H9 (cell line): ENCODE results near the gene CERK. TPM values are rescaled to one million over a fixed set of nuclear protein-coding genes. Genes with fewer than 3 reads are reported as not detected.

Experiments used
- DNase-seq: peaks from one replicate; pipeline ENCODE4 v3.0.0-alpha.2; 2017
- H2AFZ ChIP-seq: one replicate; pipeline ENCODE4 v1.6.1; 2013; ENCODE audit warnings: mild to moderate bottlenecking, low read length, control low read depth, moderate library complexity
- H2AK5ac ChIP-seq: 2 replicates; pipeline ENCODE4 v1.6.1; 2013; ENCODE audit warnings: low read length, control low read depth, mixed read lengths; ENCODE audit not compliant: insufficient read length
- H2BK120ac ChIP-seq: one replicate; pipeline ENCODE4 v1.6.1; 2013; ENCODE audit warnings: low read depth, mild to moderate bottlenecking, low read length, control low read depth, inconsistent platforms; ENCODE audit not compliant: poor library complexity, severe bottlenecking
- H2BK12ac ChIP-seq: 2 replicates; pipeline ENCODE4 v1.6.1; 2013; ENCODE audit warnings: low read length, control low read depth, mixed read lengths, low read depth; ENCODE audit not compliant: insufficient read length
- H2BK15ac ChIP-seq: 2 replicates; pipeline ENCODE4 v1.6.1; 2013; ENCODE audit warnings: low read depth, low read length, control low read depth
- H2BK20ac ChIP-seq: one replicate; pipeline ENCODE4 v1.6.1; 2013; ENCODE audit warnings: low read depth, mild to moderate bottlenecking, low read length, control low read depth, inconsistent platforms; ENCODE audit not compliant: poor library complexity, severe bottlenecking
- H2BK5ac ChIP-seq: 2 replicates; pipeline ENCODE4 v1.6.1; 2013; ENCODE audit warnings: low read length, control low read depth, mixed read lengths; ENCODE audit not compliant: insufficient read length
- H3K14ac ChIP-seq: 2 replicates; pipeline ENCODE4 v1.6.1; 2013; ENCODE audit warnings: low read length, control low read depth; ENCODE audit not compliant: insufficient read depth
- H3K18ac ChIP-seq: 2 replicates; pipeline ENCODE4 v1.6.1; 2013; ENCODE audit warnings: low read depth, mild to moderate bottlenecking, mixed read lengths, low read length, control low read depth; ENCODE audit not compliant: insufficient read length
- H3K23ac ChIP-seq: 2 replicates; pipeline ENCODE4 v1.6.1; 2013; ENCODE audit warnings: low read length, control low read depth, mixed read lengths, low read depth; ENCODE audit not compliant: insufficient read length
- H3K23me2 ChIP-seq: 2 replicates; pipeline ENCODE4 v1.6.1; 2013; ENCODE audit warnings: low read depth, mild to moderate bottlenecking, mixed read lengths, low read length, control low read depth; ENCODE audit not compliant: insufficient read length, poor library complexity, severe bottlenecking
- H3K27ac ChIP-seq: 2 replicates; pipeline ENCODE4 v1.5.1; 2013; ENCODE audit warnings: low read length, control low read depth, mixed read lengths, low read depth; ENCODE audit not compliant: insufficient read length
- H3K27me3 ChIP-seq: 2 replicates; pipeline ENCODE4 v1.6.1; 2013; ENCODE audit warnings: low read length, control low read depth, inconsistent platforms; ENCODE audit not compliant: insufficient read depth
- H3K4ac ChIP-seq: 2 replicates; pipeline ENCODE4 v1.6.1; 2013; ENCODE audit warnings: low read depth, mild to moderate bottlenecking, control low read depth, inconsistent platforms, low read length, moderate library complexity
- H3K4me1 ChIP-seq: 2 replicates; pipeline ENCODE4 v1.6.1; 2013; ENCODE audit warnings: low read length, control low read depth, inconsistent platforms; ENCODE audit not compliant: insufficient read depth
- H3K4me2 ChIP-seq: 2 replicates; pipeline ENCODE4 v1.6.1; 2013; ENCODE audit warnings: low read length, control low read depth, mixed read lengths; ENCODE audit not compliant: insufficient read length, insufficient read depth
- H3K56ac ChIP-seq: 2 replicates; pipeline ENCODE4 v1.6.1; 2013; ENCODE audit warnings: low read depth, mild to moderate bottlenecking, mixed read lengths, low read length, control low read depth; ENCODE audit not compliant: insufficient read length
- H3K79me1 ChIP-seq: 2 replicates; pipeline ENCODE4 v1.6.1; 2013; ENCODE audit warnings: low read depth, mild to moderate bottlenecking, moderate library complexity, low read length, control low read depth, inconsistent platforms; ENCODE audit not compliant: insufficient read depth, poor library complexity, severe bottlenecking
- H3K79me2 ChIP-seq: 2 replicates; pipeline ENCODE4 v1.6.1; 2013; ENCODE audit warnings: low read length, control low read depth, inconsistent platforms; ENCODE audit not compliant: insufficient read depth
- H3K9ac ChIP-seq: 2 replicates; pipeline ENCODE4 v1.6.1; 2013; ENCODE audit warnings: low read length, control low read depth, mixed read lengths; ENCODE audit not compliant: insufficient read length; ENCODE audit errors: extremely low read depth
- H3K9me3 ChIP-seq: one replicate; pipeline ENCODE4 v1.6.1; 2013; ENCODE audit warnings: low read depth, low read length, inconsistent platforms; ENCODE audit not compliant: control insufficient read depth
- H3T11ph ChIP-seq: one replicate; pipeline ENCODE4 v1.6.1; 2013; ENCODE audit warnings: mild to moderate bottlenecking, low read length, control low read depth, inconsistent platforms
- H4K20me1 ChIP-seq: one replicate; pipeline ENCODE4 v1.6.1; 2013; ENCODE audit not compliant: control insufficient read depth, insufficient read length, insufficient read depth
- H4K5ac ChIP-seq: 2 replicates; pipeline ENCODE4 v1.6.1; 2013; ENCODE audit warnings: low read depth, mild to moderate bottlenecking, mixed read lengths, low read length, control low read depth; ENCODE audit not compliant: insufficient read length
- H4K8ac ChIP-seq: replicated peaks from 2 replicates; pipeline ENCODE4 v1.6.1; 2013; ENCODE audit warnings: low read length, control low read depth, mixed read lengths, low read depth; ENCODE audit not compliant: insufficient read length
- H4K91ac ChIP-seq: 2 replicates; pipeline ENCODE4 v1.6.1; 2013; ENCODE audit warnings: low read depth, mild to moderate bottlenecking, moderate library complexity, mixed read lengths, low read length, control low read depth; ENCODE audit not compliant: insufficient read length
- H3K27ac Mint-ChIP-seq, 3 experiments: 2 replicates in 2 of 3; 3 replicates in 1 of 3; pipeline ENCODE4 v1.8.0; 2020 to 2021; ENCODE audit warnings: mixed read lengths in 3 of 3, mild to moderate bottlenecking in 1 of 3, moderate library complexity in 1 of 3
- H3K27me3 Mint-ChIP-seq: 2 replicates; pipeline ENCODE4 v1.8.0; 2021; ENCODE audit warnings: low read depth, mild to moderate bottlenecking, moderate library complexity, mixed read lengths
- H3K36me3 Mint-ChIP-seq, 3 experiments: 2 replicates in 2 of 3; 3 replicates in 1 of 3; pipeline ENCODE4 v1.8.0; 2020 to 2021; ENCODE audit warnings: low read depth in 3 of 3, mixed read lengths in 3 of 3; ENCODE audit not compliant: insufficient read depth in 1 of 3
- H3K4me1 Mint-ChIP-seq, 2 experiments: 2 replicates each; pipeline ENCODE4 v1.8.0; 2020; ENCODE audit warnings: mixed read lengths in 2 of 2
- H3K4me3 Mint-ChIP-seq, 2 experiments: 2 replicates in 1 of 2; 3 replicates in 1 of 2; pipeline ENCODE4 v1.8.0; 2020 to 2021; ENCODE audit warnings: mild to moderate bottlenecking in 2 of 2, mixed read lengths in 2 of 2, moderate library complexity in 1 of 2
- H3K9me3 Mint-ChIP-seq, 2 experiments: 2 replicates in 1 of 2; 3 replicates in 1 of 2; pipeline ENCODE4 v1.8.0; 2020; ENCODE audit warnings: mild to moderate bottlenecking in 2 of 2, mixed read lengths in 2 of 2, moderate library complexity in 1 of 2
- CTCF ChIP-seq: fragments of 200-600 bp; sonication (generic); conservative IDR thresholded peaks from 3 replicates; pipeline ENCODE4 v1.8.0; 2021; ENCODE audit warnings: antibody characterized with exemption, mild to moderate bottlenecking
- WGBS: extraction: QIAGEN DNeasy Blood & Tissue Kit; methylation state at CpG from one replicate; pipeline ENCODE4 v1.1.7; 2013; ENCODE audit warnings: missing lambda C conversion rate, low lambda C conversion rate, mixed read lengths; ENCODE audit not compliant: insufficient read length; ENCODE audit errors: extremely low coverage; 5-methylcytosine and 5-hydroxymethylcytosine counted together
- total RNA-seq: library from RNA; stranded (reverse); gene quantifications from 2 replicates; pipeline ENCODE4 v1.2.1, GENCODE V29; 2021

The CERK gene
- total RNA-seq, 1 experiment from 2014 or later = 47.1 TPM

GRCh38 chr22:46721501-46722085, 16.5 kb downstream of the CERK start:
- Histone ChIP-seq H2AFZ (no peak overlapping the region), H3K56ac (no peak overlapping the region), H2BK12ac (no peak overlapping the region), H3T11ph (no peak overlapping the region), H4K20me1 (no peaks in the 10 kb centered on the region), H3K9me3 (no peaks in the 10 kb centered on the region), H2BK5ac (no peak overlapping the region), H4K5ac (no peak overlapping the region), H2AK5ac (no peak overlapping the region), H3K79me2 (no peaks in the 10 kb centered on the region), H3K23me2 (no peaks in the 10 kb centered on the region), H3K9ac (no peak overlapping the region), H3K27ac (no peak overlapping the region), H2BK120ac (no peak overlapping the region), H4K8ac (no peak overlapping the region), H3K79me1 (no peaks in the 10 kb centered on the region), H3K4me1 (no peaks in the 10 kb centered on the region), H3K18ac (no peak overlapping the region), H3K4me2 (no peak overlapping the region), H3K27me3 (no peaks in the 10 kb centered on the region), H3K23ac (no peak overlapping the region), H2BK20ac (no peak overlapping the region), H2BK15ac (no peak overlapping the region), H3K4ac (no peak overlapping the region), H4K91ac (no peak overlapping the region), H3K14ac (no peak overlapping the region)
- no peak overlapping the region for H3K4me3 Mint-ChIP-seq
- H3K27ac Mint-ChIP-seq = no peak overlapping the region; a peak in 2 of 7 replicates
- H3K9me3 Mint-ChIP-seq = no peaks in the 10 kb centered on the region
- H3K27me3 Mint-ChIP-seq = no peaks in the 10 kb centered on the region
- H3K4me1 Mint-ChIP-seq = 0 out of 4 replicates have a peak, but pooled peaks cover 0 to 4% of the 10 kb centered on the region in 2 experiments
- no peak for TF ChIP-seq CTCF
- no CpG with 5 or more reads among the region's 16 CpGs for WGBS
- no peak for DNase-seq
- peaks cover 15 to 48% (median 43%) of the 10 kb centered on the region in 3 experiments; a peak in 6 of 7 replicates for H3K36me3 Mint-ChIP-seq
